Stimulated activated CD4-positive, alpha-beta T cell treated with anti-CD3 and anti-CD28 coated beads, Interleukin-15, amount 100 ng/mL, for 24 hours (primary cell): Measurements from ENCODE around the gene BLMH.

Experiments
- DNase-seq: peaks from one replicate; pipeline ENCODE4 v3.0.0-alpha.2; 2020

BLMH gene

DNA sequence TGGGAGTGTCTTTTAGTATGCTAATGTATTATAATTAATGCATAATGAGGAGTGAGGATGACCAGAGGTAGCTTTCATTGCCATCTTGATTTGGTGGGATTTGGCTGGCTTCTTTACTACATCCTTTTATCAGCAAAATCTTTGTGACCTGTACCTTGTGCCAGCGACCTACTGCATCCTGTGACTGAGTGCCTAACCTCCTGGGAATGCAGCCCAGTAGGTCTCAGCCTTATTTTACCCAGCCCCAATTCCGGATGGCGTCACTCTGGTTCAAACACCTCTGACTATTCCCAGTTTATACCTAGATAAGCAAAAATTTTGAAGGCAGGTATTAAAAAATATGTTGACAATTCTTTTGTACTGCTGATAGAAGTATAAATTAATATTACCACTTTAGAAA is 10.5 kb upstream of the BLMH start:
- DNase-seq = no peak

DNA sequence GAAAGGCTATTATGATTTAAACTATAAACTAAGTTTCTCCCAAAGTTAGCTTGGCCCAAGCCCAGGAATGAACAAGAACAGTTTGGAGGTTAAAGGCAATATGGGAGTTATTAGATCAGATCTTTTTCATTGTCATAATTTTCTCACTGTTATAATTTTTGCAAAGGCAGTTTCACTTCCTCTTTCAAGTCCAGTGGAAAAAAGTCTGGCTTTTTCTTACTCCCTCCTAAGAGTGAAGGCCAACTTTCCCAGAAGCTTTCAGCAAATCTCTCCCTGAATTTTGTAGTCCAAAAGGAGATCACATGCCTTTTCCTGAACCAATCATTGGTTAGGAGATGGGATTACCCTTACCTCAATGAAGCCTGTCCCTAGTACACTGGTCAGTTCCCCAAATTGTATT is 9.1 kb upstream of the BLMH start:
- DNase-seq = no peak

DNA sequence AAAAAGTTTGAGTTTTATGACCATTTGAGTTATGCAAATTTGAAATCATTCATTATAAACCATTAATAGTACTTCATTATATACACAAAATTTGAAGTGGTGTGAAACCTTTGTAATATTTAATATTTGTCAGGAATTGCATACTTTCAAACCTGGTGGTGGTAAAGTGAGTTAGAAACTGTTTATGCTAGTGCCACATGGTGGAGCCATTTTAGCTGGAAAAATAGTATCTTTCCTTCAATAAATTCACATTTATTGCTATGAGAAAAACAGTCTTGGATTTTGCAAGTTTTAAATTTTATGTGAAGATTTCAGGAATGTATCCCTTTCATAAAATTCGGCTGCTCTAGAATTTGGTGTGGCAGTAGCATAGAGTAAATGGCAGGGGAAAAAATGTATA is 7.3 kb upstream of the BLMH start:
- DNase-seq = no peak

DNA sequence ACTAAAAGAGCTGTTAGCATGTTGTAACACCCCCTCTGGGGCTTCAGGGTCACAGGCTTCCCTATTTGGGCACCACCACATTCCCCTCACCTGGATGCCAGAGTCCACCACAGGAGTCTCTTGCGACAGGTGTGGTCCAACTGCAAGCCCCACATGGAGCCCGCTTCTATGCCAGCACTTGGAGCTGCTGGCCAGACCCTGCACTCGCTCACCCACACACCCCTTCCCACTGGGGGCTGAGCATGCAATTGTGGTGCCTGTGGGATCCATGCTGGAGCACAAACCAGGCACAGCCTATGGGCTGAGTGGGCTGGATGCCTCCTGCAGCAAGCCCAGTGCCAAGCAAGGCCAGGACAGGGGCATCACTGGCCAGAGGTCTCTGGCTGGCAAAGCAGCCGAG is 6.0 kb upstream of the BLMH start:
- no peak for DNase-seq

GRCh38 chr17:30296499-30297080 is 4.8 kb upstream of the BLMH start:
- DNase-seq = no peak

DNA sequence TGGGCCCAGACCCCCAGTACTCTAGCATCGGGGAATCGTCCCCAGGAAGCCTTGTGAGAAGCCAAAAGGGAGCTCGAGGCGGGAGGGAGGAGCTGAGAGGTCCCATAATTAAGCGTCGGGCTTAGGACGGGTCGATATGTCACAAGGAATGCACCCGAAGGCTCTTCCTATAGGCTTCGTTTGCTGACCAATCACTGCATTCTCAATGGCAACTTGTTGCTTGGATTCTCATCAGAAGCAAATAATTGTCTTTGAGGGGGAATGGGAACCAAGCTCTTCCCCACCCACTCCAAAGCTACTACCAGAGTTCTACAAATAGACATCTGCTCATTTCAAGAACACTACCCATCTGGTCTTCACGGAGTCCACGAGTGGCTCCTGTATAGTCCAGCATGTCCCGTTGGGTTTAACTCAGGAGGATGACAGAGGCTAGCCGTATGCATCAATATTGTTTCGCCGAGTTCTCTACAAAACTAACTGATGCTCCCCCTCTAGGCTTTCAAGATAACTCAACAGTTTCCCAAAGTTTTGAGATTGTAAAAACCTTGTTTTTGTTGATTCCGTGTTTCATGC is 628 bp upstream of the BLMH start:
- no peak for DNase-seq

- DNase-seq = peak; percentile 60
These were observed 825 bp downstream of the BLMH start for GRCh38 chr17:30290696-30291542.

GRCh38 chr17:30290077-30290476 is 1.7 kb downstream of the BLMH start:
- DNase-seq = no peak

DNA sequence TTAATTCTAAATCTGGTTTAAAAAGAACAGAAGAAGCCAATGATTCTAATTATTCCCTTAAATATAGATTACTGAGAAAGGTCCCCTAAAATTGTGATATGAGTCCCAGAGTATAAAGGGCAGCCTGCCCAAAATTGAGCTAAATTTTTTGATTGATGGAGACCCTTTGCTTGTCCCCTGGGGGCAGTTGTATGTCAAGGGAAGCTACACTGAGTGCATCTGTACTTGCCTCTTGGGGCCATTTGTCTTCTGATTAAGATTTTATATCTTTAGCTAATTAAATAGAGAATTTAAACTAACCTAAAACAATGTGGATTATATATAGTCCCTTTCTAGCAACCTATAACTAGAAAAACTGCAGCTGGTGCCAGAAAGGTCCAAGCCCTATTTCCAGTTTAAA is 12.6 kb downstream of the BLMH start:
- no peak for DNase-seq

DNA sequence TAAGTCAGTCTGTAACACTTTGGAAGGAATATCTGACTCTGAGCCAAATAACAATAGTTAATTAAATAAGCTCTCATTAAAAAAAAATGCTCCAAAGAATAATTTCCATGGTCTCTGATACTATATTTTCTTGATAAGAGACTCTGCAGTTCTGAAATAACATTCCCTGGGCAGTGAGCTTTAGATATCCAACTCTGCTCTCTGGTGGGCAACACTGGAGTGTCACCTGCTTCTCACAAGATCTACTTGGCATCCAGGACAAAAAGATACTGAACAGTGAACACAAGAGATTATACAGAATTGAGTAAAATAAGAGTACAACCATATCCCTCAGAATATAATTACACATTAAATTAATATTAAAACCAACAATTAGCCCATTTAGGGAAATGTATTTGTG is 13.7 kb downstream of the BLMH start:
- DNase-seq = no peak

GRCh38 chr17:30275911-30276310 is 15.8 kb downstream of the BLMH start:
- no peak for DNase-seq

DNA sequence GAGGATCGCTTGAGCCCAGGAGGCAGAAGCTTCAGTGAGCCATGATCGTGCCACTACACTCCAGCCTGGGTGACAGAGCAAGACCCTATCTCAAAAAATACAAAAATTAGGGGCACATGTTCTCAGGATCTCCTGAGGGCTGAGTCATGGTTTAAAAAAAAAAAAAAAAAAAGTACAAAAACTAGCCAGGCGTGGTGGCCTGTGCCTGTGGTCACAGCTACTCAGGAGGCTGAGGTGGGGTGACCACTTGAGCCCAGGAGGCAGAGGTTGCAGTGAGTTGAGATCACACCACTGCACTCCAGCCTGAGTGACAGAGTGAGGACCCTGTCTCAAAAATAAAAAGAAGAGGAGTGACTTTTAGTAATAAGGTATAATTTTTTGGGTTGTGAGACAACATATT is 16.9 kb downstream of the BLMH start:
- no peak for DNase-seq

DNA sequence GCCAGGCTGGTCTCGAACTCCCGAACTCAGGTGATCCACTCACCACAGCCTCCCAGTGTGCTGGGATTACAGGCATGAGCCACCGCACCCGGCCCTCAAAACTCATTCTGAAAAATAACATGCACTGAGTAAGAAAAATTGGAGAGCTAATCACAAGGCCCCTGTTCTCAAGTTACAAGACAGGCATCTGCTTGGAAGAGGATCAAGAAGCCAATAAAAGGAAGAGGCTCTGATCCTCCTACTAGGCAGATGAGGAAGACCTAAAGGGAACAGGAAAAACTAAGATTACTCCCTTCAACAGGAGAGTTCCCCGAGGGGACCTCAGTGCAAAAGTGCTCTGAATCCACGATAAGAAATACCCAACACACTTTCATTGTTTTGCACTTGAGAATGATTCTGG is 18.4 kb downstream of the BLMH start:
- no peak for DNase-seq

- DNase-seq = no peak
These were observed 20.6 kb downstream of the BLMH start for GRCh38 chr17:30271102-30271501.

DNA sequence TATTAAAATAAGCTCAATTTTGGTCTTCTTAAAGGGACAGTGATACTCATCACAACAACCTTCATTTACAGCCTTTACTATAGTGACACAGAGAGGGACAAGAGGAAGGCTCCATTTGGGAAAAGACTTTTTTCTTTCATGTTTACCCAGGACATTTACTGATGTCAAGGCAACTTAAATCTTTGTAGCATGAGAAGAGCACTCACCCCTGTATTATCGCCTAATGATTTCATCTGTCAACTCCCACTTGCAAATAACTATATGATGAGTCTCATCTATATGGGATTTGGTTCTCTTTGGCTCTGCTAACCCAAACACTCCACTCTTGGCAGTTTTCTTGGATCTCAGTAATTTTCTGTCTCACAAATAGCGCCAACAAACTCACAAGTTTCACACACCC is 24.1 kb downstream of the BLMH start:
- DNase-seq = no peak

GRCh38 chr17:30263552-30264333 is 28.0 kb downstream of the BLMH start:
- DNase-seq = no peak

- no peak for DNase-seq
These were observed 34.8 kb downstream of the BLMH start for GRCh38 chr17:30256756-30257506.

DNA sequence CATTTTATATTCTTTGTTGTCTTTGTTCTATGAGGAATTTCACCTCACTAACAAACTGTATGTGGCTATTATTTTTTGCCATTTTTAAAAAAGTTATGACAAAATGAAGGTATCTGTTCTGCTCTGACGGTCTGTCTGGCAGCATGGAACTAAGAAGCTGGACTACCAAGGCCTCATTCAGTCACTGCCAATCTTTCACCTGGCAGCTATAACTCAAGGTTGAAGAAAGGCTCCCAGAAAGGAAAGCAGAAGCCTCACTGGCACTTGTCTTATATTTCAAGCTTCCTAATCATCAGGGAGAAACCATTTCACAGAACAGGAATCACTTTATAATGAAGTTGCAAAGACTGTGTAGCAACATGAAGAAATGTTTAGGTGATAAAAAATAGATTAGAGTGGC is 37.6 kb downstream of the BLMH start:
- DNase-seq = no peak

DNA sequence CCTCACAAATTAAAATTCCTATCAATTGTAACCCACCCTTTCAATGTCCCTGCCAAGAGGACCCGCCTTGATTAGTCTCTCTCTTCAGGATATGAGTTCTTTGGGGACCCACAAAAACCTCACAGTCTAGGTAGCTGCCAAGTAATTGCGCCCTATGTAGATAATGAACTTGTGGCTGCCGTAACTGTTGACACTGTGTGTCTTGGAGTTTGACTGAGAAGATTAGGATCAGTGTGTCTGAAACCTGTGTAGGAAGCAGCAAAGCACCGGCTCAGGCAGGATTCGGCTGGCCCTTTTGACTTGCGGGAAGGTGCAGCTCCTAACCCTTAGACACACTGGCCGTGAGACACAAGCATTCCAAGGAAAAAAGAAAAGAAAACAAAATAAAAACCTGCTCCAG is 38.4 kb downstream of the BLMH start:
- DNase-seq = no peak

DNA sequence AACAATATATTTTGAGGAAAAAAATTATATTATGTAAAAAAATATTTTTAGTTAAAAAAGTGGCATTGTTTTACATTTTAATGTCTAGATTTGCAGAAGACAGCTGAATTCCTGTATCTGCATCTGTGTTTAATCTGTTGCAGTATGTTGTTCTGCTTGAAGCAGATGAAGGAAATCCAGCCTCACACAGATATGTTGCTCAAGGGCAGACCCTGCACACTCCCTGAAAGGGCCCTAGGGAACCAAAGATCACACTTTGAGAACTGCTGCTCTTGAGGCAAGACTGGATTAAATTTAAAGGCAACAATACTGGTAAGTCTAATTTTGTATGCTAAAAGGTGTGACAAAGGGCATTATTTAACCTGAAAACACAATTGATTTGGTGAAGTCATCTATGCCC is 39.8 kb downstream of the BLMH start:
- no peak for DNase-seq

- DNase-seq = no peak
These were observed 42.3 kb downstream of the BLMH start for GRCh38 chr17:30249460-30249859.

- DNase-seq = no peak
These were observed 43.0 kb downstream of the BLMH start for GRCh38 chr17:30248786-30249185.

DNA sequence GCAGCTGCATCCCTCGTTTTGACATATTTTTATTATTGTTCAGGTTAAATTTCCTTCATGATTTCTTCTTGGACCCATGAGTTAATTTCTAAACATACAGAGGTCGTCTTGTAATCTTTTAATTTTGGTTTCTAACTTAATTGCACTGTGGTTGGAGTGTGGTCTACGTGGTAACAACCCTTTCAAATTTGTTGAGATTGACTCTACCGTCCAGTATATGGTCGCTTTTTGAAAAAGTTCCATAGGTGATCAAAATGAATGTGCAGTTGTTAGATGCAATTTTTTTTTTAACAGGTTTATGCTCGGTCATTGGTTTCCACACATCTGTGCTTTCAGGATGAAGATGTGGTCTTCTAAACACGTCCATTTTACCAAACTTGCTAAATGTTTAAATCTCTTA is 45.3 kb downstream of the BLMH start:
- no peak for DNase-seq
